Fibroblast of the aortic adventitia (primary cell): ENCODE measurements around the gene GRAP. TPM values are rescaled to one million over a fixed set of nuclear protein-coding genes. Genes with fewer than 3 reads are reported as not detected.

ENCODE experiments used
- DNase-seq: peaks from one replicate; pipeline ENCODE4 v3.0.0-alpha.2; 2010; ENCODE audit warnings: low read depth
- H3K4me3 ChIP-seq: 2 replicates; pipeline ENCODE4 v1.5.1; 2011; ENCODE audit warnings: low read depth, mild to moderate bottlenecking, control low read depth, low read length, moderate library complexity
- total RNA-seq: library from RNA; depleted of rRNA; stranded (reverse); fragments of >200 nt; gene quantifications from 2 replicates; pipeline ENCODE4 v1.2.3, GENCODE V29; 2012; ENCODE audit warnings: low replicate concordance
- TF ChIP-seq, protein P1 (sequence below): IDR thresholded peaks from 2 replicates; pipeline ENCODE4 v1.5.1; 2011; ENCODE audit warnings: mild to moderate bottlenecking, low read length, control low read depth, inconsistent platforms; ENCODE audit not compliant: insufficient read depth

Gene GRAP
- total RNA-seq, 1 donor: under 0.01 TPM

- H3K4me3 ChIP-seq: no peak overlapping the region
- TF ChIP-seq, protein P1, sequence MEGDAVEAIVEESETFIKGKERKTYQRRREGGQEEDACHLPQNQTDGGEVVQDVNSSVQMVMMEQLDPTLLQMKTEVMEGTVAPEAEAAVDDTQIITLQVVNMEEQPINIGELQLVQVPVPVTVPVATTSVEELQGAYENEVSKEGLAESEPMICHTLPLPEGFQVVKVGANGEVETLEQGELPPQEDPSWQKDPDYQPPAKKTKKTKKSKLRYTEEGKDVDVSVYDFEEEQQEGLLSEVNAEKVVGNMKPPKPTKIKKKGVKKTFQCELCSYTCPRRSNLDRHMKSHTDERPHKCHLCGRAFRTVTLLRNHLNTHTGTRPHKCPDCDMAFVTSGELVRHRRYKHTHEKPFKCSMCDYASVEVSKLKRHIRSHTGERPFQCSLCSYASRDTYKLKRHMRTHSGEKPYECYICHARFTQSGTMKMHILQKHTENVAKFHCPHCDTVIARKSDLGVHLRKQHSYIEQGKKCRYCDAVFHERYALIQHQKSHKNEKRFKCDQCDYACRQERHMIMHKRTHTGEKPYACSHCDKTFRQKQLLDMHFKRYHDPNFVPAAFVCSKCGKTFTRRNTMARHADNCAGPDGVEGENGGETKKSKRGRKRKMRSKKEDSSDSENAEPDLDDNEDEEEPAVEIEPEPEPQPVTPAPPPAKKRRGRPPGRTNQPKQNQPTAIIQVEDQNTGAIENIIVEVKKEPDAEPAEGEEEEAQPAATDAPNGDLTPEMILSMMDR: no peak
- no peak for DNase-seq
Measured at GRCh38 chr17:18978655-18979054, 68.1 kb downstream of the GRAP start.

- H3K4me3 ChIP-seq: no peak overlapping the region
- TF ChIP-seq, protein P1: no peak
- DNase-seq: no peak
Measured at GRCh38 chr17:18978050-18978449, 68.7 kb downstream of the GRAP start.

GRCh38 chr17:18977646-18978045 lies 69.1 kb downstream of the GRAP start:
- no peak for DNase-seq
- TF ChIP-seq, protein P1: no peak
- no peak overlapping the region for H3K4me3 ChIP-seq

DNA sequence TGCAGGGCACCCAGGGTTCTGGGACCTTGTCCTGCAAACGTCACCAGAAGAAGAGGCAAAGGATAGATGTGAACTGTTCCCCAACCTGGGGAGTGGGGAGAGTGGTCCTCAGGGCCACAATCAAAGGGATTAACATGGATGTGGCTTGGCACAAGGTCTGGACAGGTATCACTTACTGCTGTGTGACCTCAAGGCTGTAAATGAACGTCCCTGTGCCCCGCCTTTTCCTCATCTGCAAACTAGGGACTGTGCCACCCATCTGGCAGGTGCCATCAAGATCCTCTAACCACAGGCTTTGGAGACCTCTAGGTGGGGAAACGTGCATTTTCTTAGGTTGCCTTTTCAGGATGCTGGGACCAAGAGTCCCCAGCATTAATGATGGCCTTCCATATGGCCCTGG lies 69.7 kb downstream of the GRAP start:
- no peak overlapping the region for H3K4me3 ChIP-seq
- DNase-seq: no peak
- TF ChIP-seq, protein P1: no peak

DNA sequence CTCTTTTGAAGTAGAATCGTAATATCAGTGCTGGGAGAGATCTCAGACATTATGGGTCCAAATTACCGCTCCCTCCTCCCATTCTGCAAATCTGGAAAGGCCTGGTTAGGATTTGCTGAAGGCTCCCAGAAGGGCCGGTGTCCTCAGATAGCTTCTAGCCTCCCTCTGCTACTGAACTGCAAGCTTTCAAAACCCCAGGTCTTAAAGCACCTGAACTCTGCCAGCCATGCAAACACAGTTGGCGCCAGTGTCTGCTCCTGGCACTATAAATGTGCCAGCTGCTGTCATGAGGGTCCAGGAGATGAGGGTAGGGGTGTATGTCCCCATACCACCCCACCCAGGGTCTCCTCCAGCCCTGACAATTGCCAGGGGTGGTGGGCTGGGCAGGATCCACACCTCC lies 70.6 kb downstream of the GRAP start:
- TF ChIP-seq, protein P1: no peak
- DNase-seq: no peak
- no peak overlapping the region for H3K4me3 ChIP-seq

DNA sequence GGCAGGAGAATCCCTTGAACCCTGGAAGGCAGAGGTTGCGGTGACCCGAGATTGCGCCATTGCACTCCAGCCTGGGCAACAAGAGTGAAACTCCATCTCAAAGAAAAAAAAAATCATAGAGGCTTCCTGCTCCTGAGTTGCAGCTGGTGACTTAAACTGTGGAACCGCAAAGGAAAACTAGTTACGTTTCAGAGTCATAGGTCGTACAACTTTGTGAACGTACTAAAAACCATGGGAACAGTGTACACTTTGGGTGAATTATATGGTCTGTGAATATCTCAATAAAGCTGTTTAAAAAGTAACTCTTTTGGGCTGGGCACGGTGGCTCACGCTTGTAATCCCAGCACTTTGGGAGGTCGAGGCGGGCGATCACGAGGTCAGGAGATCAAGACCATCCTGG lies 71.2 kb downstream of the GRAP start:
- no peak for DNase-seq
- TF ChIP-seq, protein P1: no peak

GRCh38 chr17:18974407-18975149 lies 72.2 kb downstream of the GRAP start:
- no peak for DNase-seq
- TF ChIP-seq, protein P1: no peak
- H3K4me3 ChIP-seq: no peak overlapping the region

More for the DNA sequence above, 71.2 kb downstream of the GRAP start:
- no peak overlapping the region for H3K4me3 ChIP-seq
